ENCODE data around the gene ANKDD1A.
A peak's percentile ranks its signal among the peaks of the same experiment; 100 is the strongest.

Gene ANKDD1A

GRCh38 chr15:64911311-64912186 is at the start of gene ANKDD1A:
ANKDD1A (plus strand) TSS chr15:64911902; CDS start chr15:64911931, 29 bp downstream.
- peak; percentile 73 for DNase-seq

- no peak for DNase-seq
Measured at GRCh38 chr15:64861960-64862359, 49.7 kb upstream of the ANKDD1A start.

- DNase-seq, result no peak
Measured at GRCh38 chr15:64862408-64862807, 49.3 kb upstream of the ANKDD1A start.

GRCh38 chr15:64864068-64864467 is 47.6 kb upstream of the ANKDD1A start:
- no peak for DNase-seq

GRCh38 chr15:64865126-64865997 is 46.3 kb upstream of the ANKDD1A start:
- no peak for DNase-seq

GRCh38 chr15:64865998-64866520 is 45.6 kb upstream of the ANKDD1A start:
- peak; percentile 99 for DNase-seq

GRCh38 chr15:64869501-64869900 is 42.2 kb upstream of the ANKDD1A start:
- no peak for DNase-seq

- no peak for DNase-seq
Measured at GRCh38 chr15:64870353-64870752, 41.3 kb upstream of the ANKDD1A start.

- DNase-seq, result no peak
Measured at GRCh38 chr15:64875641-64876223, 36.0 kb upstream of the ANKDD1A start.

GRCh38 chr15:64877435-64877834 is 34.3 kb upstream of the ANKDD1A start:
- DNase-seq, result peak; percentile 44

- no peak for DNase-seq
Measured at GRCh38 chr15:64878705-64879104, 33.0 kb upstream of the ANKDD1A start.

GRCh38 chr15:64883100-64883581 is 28.6 kb upstream of the ANKDD1A start:
- peak; percentile 47 for DNase-seq

- DNase-seq, result peak; percentile 95
Measured at GRCh38 chr15:64883997-64884511, 27.6 kb upstream of the ANKDD1A start.

- no peak for DNase-seq
Measured at GRCh38 chr15:64884679-64885078, 27.0 kb upstream of the ANKDD1A start.

- no peak for DNase-seq
Measured at GRCh38 chr15:64888336-64888735, 23.4 kb upstream of the ANKDD1A start.

GRCh38 chr15:64891561-64891960 is 20.1 kb upstream of the ANKDD1A start:
- no peak for DNase-seq

GRCh38 chr15:64892847-64893403 is 18.8 kb upstream of the ANKDD1A start:
- DNase-seq, result no peak

GRCh38 chr15:64893481-64894394 is 18.0 kb upstream of the ANKDD1A start:
- peak; percentile 93 for DNase-seq

- DNase-seq, result no peak
Measured at GRCh38 chr15:64894395-64895056, 17.2 kb upstream of the ANKDD1A start.

- peak; percentile 63 for DNase-seq
Measured at GRCh38 chr15:64895285-64896065, 16.2 kb upstream of the ANKDD1A start.

All from EL (cell line).